Measurements from ENCODE around the gene RBMS3.
"Not testable (repeated sequence)": the region's sequence is repeated elsewhere in the genome, so short reads cannot be mapped to it uniquely, and the experiment has no call there.

GRCh38 chr3:29326540-29326939 lies 45.7 kb downstream of the RBMS3 start:
- not testable (repeated sequence) for TF ChIP-seq CTCF, POLR2A (IDR thresholded peaks at IDR 0.05)
